Hepatocyte (in vitro differentiated cells): ENCODE measurements around the gene KCND2. TPM values are rescaled to one million over a fixed set of nuclear protein-coding genes. Genes with fewer than 3 reads are reported as not detected.

Source experiments
- DNase-seq: peaks from one replicate; pipeline ENCODE4 v3.0.0-alpha.2; 2016; ENCODE audit warnings: low spot score
- H2AFZ ChIP-seq: fragments of 200-600 bp; sonication (generic); 2 replicates; pipeline ENCODE4 v1.6.0; 2016; ENCODE audit warnings: antibody characterized with exemption, mild to moderate bottlenecking
- H3K27ac ChIP-seq: fragments of 200-600 bp; sonication (generic); 2 replicates; pipeline ENCODE4 v1.5.1; 2016; ENCODE audit warnings: mild to moderate bottlenecking
- H3K27me3 ChIP-seq: fragments of 200-600 bp; sonication (generic); 2 replicates; pipeline ENCODE4 v1.6.1; 2016
- H3K36me3 ChIP-seq: fragments of 200-600 bp; sonication (generic); replicated peaks from 2 replicates; pipeline ENCODE4 v1.5.1; 2016; ENCODE audit warnings: low read depth; ENCODE audit not compliant: insufficient read depth
- H3K4me1 ChIP-seq: fragments of 200-600 bp; sonication (generic); 2 replicates; pipeline ENCODE4 v1.5.1; 2016; ENCODE audit warnings: mild to moderate bottlenecking, moderate library complexity; ENCODE audit not compliant: insufficient read depth
- H3K4me2 ChIP-seq: fragments of 200-600 bp; sonication (generic); 2 replicates; pipeline ENCODE4 v1.6.0; 2016
- H3K4me3 ChIP-seq: fragments of 200-600 bp; sonication (generic); 2 replicates; pipeline ENCODE4 v1.5.1; 2016; ENCODE audit warnings: mild to moderate bottlenecking
- H3K79me2 ChIP-seq: fragments of 200-600 bp; sonication (generic); 2 replicates; pipeline ENCODE4 v1.6.0; 2017; ENCODE audit warnings: mild to moderate bottlenecking
- H3K9me2 ChIP-seq: fragments of 200-600 bp; sonication (generic); replicated peaks from 2 replicates; pipeline ENCODE4 v1.6.0; 2017; ENCODE audit warnings: mild to moderate bottlenecking; ENCODE audit not compliant: insufficient read depth
- H3K9me3 ChIP-seq: fragments of 200-600 bp; sonication (generic); 2 replicates; pipeline ENCODE4 v1.5.1; 2016; ENCODE audit warnings: low read depth, mild to moderate bottlenecking
- H4K20me1 ChIP-seq: fragments of 200-600 bp; sonication (generic); 2 replicates; pipeline ENCODE4 v1.6.0; 2016; ENCODE audit warnings: mild to moderate bottlenecking; ENCODE audit not compliant: insufficient read depth, poor library complexity, severe bottlenecking
- CTCF ChIP-seq: fragments of 200-600 bp; sonication (generic); IDR thresholded peaks from 2 replicates; pipeline ENCODE4 v1.5.1; 2016; ENCODE audit warnings: antibody characterized with exemption, mild to moderate bottlenecking; ENCODE audit not compliant: poor library complexity
- EZH2 ChIP-seq: fragments of 200-600 bp; sonication (generic); IDR thresholded peaks from 2 replicates; pipeline ENCODE4 v1.6.1; 2016; ENCODE audit warnings: antibody characterized with exemption, mild to moderate bottlenecking, borderline replicate concordance
- EZH2phosphoT487 ChIP-seq: fragments of 200-600 bp; sonication (generic); IDR thresholded peaks from one replicate; pipeline ENCODE4 v1.6.1; 2018; ENCODE audit warnings: antibody characterized with exemption, mild to moderate bottlenecking, low read depth, moderate library complexity; ENCODE audit not compliant: unreplicated experiment, severe bottlenecking
- WGBS: methylation state at CpG from one replicate; pipeline ENCODE4 v1.1.6; 2016; ENCODE audit warnings: low lambda C conversion rate; ENCODE audit errors: missing lambda C conversion rate; 5-methylcytosine and 5-hydroxymethylcytosine counted together
- polyA plus RNA-seq: library from polyadenylated mRNA; unstranded; fragments of >200 nt; fragmentation: Nextera tagmentation; extraction: Ambion mirVana; gene quantifications from 2 replicates; pipeline ENCODE4 v1.2.1, GENCODE V29; 2016
- total RNA-seq: library from RNA; depleted of rRNA; stranded (reverse); fragments of >200 nt; gene quantifications from 2 replicates; pipeline ENCODE4 v1.2.3, GENCODE V29; 2014

The KCND2 gene
- total and polyA plus RNA-seq, 2 experiments from 2014 or later, result 0.58 to 3.6 TPM

DNA sequence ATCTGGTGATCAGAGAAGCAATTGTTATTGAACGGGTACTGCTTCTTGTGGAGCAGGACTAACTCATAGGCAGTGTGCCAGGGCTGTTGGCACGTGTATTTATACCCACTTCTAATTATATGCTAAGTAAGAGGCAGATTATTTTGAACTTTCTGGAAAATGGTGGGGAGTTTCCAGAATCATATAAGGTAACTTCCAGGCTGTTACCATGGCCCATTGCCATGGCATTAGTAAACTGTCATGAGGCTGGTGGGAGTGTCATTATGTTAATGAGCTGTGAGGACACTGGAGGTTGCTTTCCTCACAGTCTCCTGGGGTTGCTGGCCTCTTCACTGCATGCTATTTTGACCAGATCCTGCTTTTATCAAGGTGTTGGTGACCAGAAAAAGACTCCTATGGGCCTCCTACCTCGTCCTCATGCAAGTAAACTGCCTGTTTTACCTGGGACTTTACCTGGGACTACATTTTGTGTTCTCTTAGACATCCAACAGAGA, 122.6 kb downstream of the KCND2 start:
- H3K27me3 ChIP-seq, result no peaks in the 10 kb centered on the region
- no peak overlapping the region for H3K27ac ChIP-seq
- no peaks in the 10 kb centered on the region for H3K79me2 ChIP-seq
- H3K4me1 ChIP-seq, result no peaks in the 10 kb centered on the region
- H3K4me3 ChIP-seq, result no peak overlapping the region
- no peak overlapping the region for H3K4me2 ChIP-seq
- no peaks in the 10 kb centered on the region for H3K9me2 ChIP-seq
- H3K36me3 ChIP-seq, result no peaks in the 10 kb centered on the region
- WGBS, result 95% methylated on average over 3 of the region's 3 CpGs
- TF ChIP-seq CTCF (no peak), EZH2phosphoT487 (no peak), EZH2 (no peak)
- no peak overlapping the region for H2AFZ ChIP-seq
- no peaks in the 10 kb centered on the region for H4K20me1 ChIP-seq
- no peak for DNase-seq
- H3K9me3 ChIP-seq, result no peaks in the 10 kb centered on the region

DNA sequence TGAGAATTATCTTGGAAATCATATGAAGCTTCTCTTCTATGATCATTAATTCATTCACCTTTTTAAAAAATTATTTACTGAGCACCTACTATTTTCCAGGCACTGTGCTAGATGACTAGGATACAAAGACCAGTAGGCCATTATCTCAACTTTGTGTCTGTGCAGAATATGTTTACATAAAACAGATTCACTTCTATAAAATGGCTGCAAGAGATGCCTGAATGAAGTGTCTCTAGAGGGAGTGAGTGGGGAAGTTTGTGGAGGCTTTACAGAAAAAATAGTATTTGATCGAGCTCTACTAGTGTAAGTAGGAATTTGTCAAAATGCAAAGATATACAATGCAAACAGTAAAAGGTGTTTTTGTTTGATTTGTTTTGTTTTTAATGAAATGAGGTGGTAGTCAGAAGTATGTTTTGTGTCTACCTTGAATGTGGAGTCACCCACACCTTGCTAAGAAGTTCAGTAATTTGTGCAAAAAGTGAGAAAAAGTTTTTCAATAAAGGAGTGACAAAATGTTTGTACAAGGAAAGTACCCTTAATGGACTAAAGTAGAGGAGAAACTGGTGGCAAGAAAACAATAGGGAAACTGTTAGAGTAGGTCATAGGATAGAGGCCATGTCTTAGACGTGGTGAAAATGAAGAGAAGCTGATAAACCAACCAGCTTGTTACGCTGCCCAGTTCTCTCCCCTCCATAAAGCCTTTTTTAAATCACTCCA, 125.5 kb downstream of the KCND2 start:
- H3K27me3 ChIP-seq, result no peaks in the 10 kb centered on the region
- DNase-seq, result no peak
- H3K9me3 ChIP-seq, result no peaks in the 10 kb centered on the region
- TF ChIP-seq EZH2 (no peak), EZH2phosphoT487 (no peak), CTCF (no peak)
- no peaks in the 10 kb centered on the region for H3K79me2 ChIP-seq
- H3K4me3 ChIP-seq, result no peak overlapping the region
- H2AFZ ChIP-seq, result no peak overlapping the region
- H4K20me1 ChIP-seq, result no peaks in the 10 kb centered on the region
- H3K27ac ChIP-seq, result no peak overlapping the region
- 83% methylated on average over 3 of the region's 3 CpGs for WGBS
- H3K4me2 ChIP-seq, result no peak overlapping the region
- H3K36me3 ChIP-seq, result no peaks in the 10 kb centered on the region
- H3K4me1 ChIP-seq, result peaks cover 7% of the 10 kb centered on the region
- no peaks in the 10 kb centered on the region for H3K9me2 ChIP-seq

DNA sequence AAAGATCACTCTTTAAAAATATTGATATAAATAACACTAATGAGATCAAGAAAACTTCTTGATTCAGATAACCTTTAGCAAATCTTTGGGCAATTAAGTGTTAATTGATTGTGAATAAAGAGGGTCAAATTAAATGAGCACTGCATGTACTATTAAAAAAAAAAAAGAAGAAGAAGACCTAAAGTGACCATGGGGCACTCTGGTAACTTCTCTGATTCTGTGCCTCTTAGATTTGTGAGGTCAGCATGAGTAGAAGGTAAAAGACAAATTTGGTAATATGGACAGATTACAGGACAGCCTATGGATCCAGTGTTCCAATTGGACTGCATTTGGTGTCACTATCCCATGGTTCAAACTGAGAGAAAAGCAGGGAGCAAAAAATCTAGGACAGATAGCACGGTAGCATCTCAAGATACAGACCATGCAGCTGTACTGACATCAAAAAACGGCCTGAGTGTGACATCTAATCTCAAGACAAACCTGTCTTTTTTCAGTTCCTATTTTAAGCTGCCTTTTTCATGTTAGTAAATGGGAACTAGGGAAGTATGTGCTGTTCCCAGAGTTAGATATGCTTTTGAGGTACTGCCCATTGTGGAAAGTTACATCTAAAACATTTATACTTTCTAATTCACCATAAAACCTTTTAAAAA, 128.0 kb downstream of the KCND2 start:
- 55% methylated on average over 2 of the region's 2 CpGs for WGBS
- Histone ChIP-seq H3K27ac (no peak overlapping the region), H3K36me3 (no peaks in the 10 kb centered on the region), H3K9me3 (no peaks in the 10 kb centered on the region), H3K79me2 (no peaks in the 10 kb centered on the region), H3K9me2 (no peaks in the 10 kb centered on the region), H2AFZ (no peak overlapping the region), H3K4me2 (no peak overlapping the region), H3K4me1 (peaks cover 7% of the 10 kb centered on the region), H4K20me1 (no peaks in the 10 kb centered on the region), H3K4me3 (no peak overlapping the region), H3K27me3 (no peaks in the 10 kb centered on the region)
- TF ChIP-seq CTCF (no peak), EZH2phosphoT487 (no peak), EZH2 (no peak)
- no peak for DNase-seq
